UCSD-AML1 (cell line): ENCODE measurements around the gene TFR2.
"Not testable (repeated sequence)": the region's sequence is repeated elsewhere in the genome, so short reads cannot be mapped to it uniquely, and the experiment has no call there.

Experiments used
- DNase-seq: peaks from one replicate; lab custom pipeline; 2025; ENCODE audit not compliant: unreplicated experiment; lab: John Stamatoyannopoulos, UW

TFR2 gene

GRCh38 chr7:100678291-100678984 is 37.1 kb upstream of the TFR2 start:
- no peak for DNase-seq

- DNase-seq = no peak
These were observed 36.2 kb upstream of the TFR2 start for GRCh38 chr7:100677308-100678267.

- no peak for DNase-seq
These were observed 35.4 kb upstream of the TFR2 start for GRCh38 chr7:100676501-100677306.

DNA sequence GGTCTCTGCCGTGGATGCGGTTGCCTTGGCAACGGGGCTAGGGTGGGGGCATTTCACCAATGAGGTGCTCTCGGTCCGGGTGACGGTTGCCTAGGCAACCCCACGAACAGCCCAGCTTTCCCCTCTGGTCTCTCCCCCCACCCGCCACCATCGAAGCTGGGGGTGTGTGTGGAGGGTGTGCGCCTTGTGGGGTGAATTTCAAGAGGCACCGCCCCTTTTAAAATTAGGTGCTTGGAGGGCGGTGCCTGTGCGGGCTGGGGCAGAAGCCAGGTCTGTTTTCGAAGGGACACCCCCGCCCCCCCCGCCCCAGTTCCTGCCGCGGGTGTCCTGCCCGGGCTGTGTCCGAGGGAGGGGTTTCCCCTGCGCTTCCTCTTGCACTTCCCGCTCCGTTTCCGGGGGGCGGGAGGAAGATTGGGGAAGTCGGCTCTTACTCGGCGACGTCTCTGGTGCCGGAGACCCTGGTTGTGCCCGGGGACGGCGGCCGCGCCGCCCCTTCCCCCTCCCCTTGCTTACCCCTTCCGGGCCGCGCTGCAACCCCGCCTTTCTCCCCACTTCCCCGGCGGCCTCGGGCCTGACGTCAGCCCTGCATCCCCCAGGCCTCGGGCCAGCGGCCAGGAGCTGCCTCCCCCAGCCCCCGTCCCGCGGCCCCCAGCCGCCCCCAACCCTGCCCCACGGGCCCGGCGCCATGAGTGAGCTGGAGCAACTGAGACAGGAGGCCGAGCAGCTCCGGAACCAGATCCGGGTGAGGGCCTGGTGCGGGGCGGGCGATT is 34.4 kb upstream of the TFR2 start:
- DNase-seq = peak; percentile 69

- DNase-seq = no peak
These were observed 33.7 kb upstream of the TFR2 start for GRCh38 chr7:100675105-100675451.

- no peak for DNase-seq
These were observed 33.2 kb upstream of the TFR2 start for GRCh38 chr7:100674411-100675104.

DNA sequence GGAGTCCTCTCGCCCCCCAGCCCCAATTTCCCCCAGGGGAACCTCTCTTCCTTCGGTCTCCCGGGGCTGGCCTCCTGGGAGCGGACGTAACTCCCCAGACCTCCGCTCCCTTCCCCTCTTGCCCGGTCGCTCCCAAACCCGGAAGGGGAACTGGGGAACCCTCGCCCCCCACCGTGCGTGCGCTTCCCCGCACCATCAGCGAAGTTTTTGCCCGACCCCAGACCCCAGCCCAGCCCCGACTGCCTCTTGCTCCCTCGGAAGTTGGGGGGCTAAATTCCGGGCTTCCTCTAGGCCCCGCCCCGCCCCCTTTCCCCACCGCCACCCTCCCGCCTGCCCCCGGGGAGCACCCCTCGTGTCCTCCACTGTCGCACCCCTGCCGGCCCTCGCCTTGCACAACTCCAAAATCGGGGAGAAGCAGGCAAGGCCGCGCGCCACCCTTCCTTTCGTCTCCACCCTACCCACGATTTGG is 32.6 kb upstream of the TFR2 start:
- peak; percentile 36 for DNase-seq

- DNase-seq = peak; percentile 94
These were observed 32.1 kb upstream of the TFR2 start, which contains the start of gene GNB2 for GRCh38 chr7:100673302-100673941. TSS of gene GNB2 (plus strand) at chr7:100673740. CDS start at chr7:100676266, 2,526 bp downstream.

- DNase-seq = no peak
These were observed 30.3 kb upstream of the TFR2 start for GRCh38 chr7:100671353-100672327.

DNA sequence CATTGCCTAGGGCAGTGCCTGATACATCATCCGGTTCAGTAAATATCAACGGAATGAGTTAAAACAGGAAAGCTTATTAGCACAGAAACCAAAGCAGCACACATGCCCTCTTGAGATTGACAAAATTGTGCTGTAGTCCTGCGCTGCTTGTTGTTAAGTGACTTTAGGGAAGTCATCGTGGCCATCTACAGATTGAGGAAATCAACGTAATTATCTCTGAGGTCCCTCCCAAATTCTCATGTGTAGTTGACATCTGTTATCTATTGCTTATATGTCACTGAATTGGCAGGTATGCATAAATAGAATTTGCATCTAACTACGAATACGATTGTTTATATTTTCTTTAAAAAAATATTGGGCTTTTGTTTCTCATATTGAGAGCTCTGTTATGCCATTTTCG is 28.7 kb upstream of the TFR2 start:
- DNase-seq = no peak

DNA sequence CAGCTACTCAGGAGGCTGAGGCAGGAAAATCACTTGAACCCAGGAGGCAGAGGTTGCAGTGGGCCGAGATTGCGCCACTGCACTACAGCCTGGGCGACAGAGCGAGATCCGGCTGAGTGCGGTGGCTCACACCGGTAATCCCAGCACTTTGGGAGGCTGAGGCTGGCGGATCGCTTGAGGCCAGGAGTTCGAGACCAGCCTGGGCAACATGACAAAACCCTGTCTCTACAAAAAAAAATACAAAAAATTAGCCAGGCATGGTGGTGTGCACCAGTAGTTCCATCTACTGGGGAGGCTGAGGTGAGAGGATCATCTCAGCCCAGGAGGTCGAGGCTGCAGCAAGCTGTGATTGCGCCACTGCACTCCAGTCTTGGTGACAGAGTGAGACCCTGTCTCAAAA is 27.8 kb upstream of the TFR2 start:
- DNase-seq = not testable (repeated sequence)

DNA sequence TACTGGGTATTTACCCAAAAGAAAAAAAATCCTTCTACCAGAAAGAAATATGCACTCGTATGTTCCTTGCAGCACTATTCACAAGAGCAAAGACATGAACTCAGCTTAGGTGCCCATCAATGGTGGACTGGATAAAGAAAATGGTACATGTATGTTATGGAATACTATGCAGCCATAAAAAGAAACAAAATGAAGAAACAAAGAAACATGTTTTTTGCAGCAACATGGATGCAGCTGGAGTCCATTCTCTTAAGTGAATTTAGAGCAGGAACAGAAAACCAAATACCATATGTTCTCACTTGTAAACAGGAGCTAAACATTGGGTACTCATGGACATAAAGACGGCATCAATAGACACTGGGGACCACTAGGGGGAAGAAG is 26.7 kb upstream of the TFR2 start:
- DNase-seq = no peak

GRCh38 chr7:100667331-100668068 is 26.1 kb upstream of the TFR2 start:
- no peak for DNase-seq

GRCh38 chr7:100665168-100665726 is 23.9 kb upstream of the TFR2 start:
- no peak for DNase-seq

GRCh38 chr7:100662194-100662776 is 20.9 kb upstream of the TFR2 start:
- DNase-seq = not testable (repeated sequence)

- DNase-seq = peak; percentile 59
These were observed 14.7 kb upstream of the TFR2 start, which contains the start of gene ACTL6B for GRCh38 chr7:100655908-100656674. TSS of gene ACTL6B (minus strand) at chr7:100656448. CDS start at chr7:100656354, 94 bp downstream.
